Endothelial cell of umbilical vein (primary cell): ENCODE measurements around the gene FNBP1. TPM values are rescaled to one million over a fixed set of nuclear protein-coding genes. Genes with fewer than 3 reads are reported as not detected.

Experiments
- BruUV-seq: library from RNA; stranded (reverse); fragments of 400-500 nt; replicated peaks from 2 replicates; lab custom pipeline; 2021; lab: Mats Ljungman, UMichigan
- CTCF ChIA-PET: fragments of 300-600, 350-600 bp; sonication (Branson Sonifier 250); formaldehyde crosslinking; loops from one replicate; lab custom pipeline; 2021; ENCODE audit warnings: antibody characterized with exemption, inconsistent platforms; lab: Charles Lee
- POLR2A ChIA-PET: fragments of 300-600, 350-600 bp; sonication (Branson Sonifier 250); formaldehyde crosslinking; loops from one replicate; lab custom pipeline; 2021; ENCODE audit warnings: antibody characterized with exemption, inconsistent platforms; lab: Charles Lee
- DNase-seq: peaks from one replicate; pipeline ENCODE4 v3.0.0-alpha.2; 2011; ENCODE audit warnings: low read depth, low spot score
- FAIRE-seq: peaks from 2 replicates; lab custom pipeline; 2011; peaks lifted over from hg19 to GRCh38; lab: Jason Lieb, UNC
- H2AFZ ChIP-seq: 2 replicates; pipeline ENCODE4 v1.6.0; 2012; ENCODE audit warnings: low read depth, low read length, control low read depth, inconsistent platforms
- H3K27ac ChIP-seq: 2 replicates; pipeline ENCODE4 v1.5.1; 2011; ENCODE audit warnings: low read depth, mild to moderate bottlenecking, control low read depth, low read length, moderate library complexity; ENCODE audit not compliant: insufficient read depth
- H3K27me3 ChIP-seq, 2 experiments: 2 replicates each; pipeline versions ENCODE4 v1.6.0 to v1.6.1; 2011; ENCODE audit warnings: low read length in 2 of 2, mixed read lengths in 1 of 2; ENCODE audit not compliant: control insufficient read depth in 2 of 2, insufficient read depth in 2 of 2
- H3K36me3 ChIP-seq, 2 experiments: 2 replicates in 1 of 2; 3 replicates in 1 of 2; pipeline ENCODE4 v1.5.1; 2011; ENCODE audit warnings: low read length in 2 of 2, mild to moderate bottlenecking in 1 of 2, moderate library complexity in 1 of 2; ENCODE audit not compliant: control insufficient read depth in 2 of 2, insufficient read depth in 2 of 2; ENCODE audit errors: extremely low read depth in 1 of 2
- H3K4me1 ChIP-seq: 3 replicates; pipeline ENCODE4 v1.5.1; 2011; ENCODE audit warnings: mild to moderate bottlenecking, low read length; ENCODE audit not compliant: control insufficient read depth, insufficient read depth; ENCODE audit errors: extremely low read depth
- H3K4me2 ChIP-seq: 2 replicates; pipeline ENCODE4 v1.6.1; 2011; ENCODE audit warnings: low read length, control low read depth, mixed read lengths; ENCODE audit not compliant: insufficient read depth
- H3K4me3 ChIP-seq, 3 experiments: fragments of 200-600 bp in 1 of 3; sonication (generic), shearing (Covaris generic) in 1 of 3; replicated peaks in 1 of 3; 2 replicates each; pipeline ENCODE4 v1.5.1; 2011 to 2016; ENCODE audit warnings: control low read depth in 3 of 3, low read length in 3 of 3, mild to moderate bottlenecking in 2 of 3, inconsistent platforms in 1 of 3, low read depth in 1 of 3, moderate library complexity in 1 of 3; ENCODE audit not compliant: insufficient read depth in 1 of 3
- H3K79me2 ChIP-seq: 2 replicates; pipeline ENCODE4 v1.6.0; 2012; ENCODE audit warnings: low read length, inconsistent platforms; ENCODE audit not compliant: control insufficient read depth, insufficient read depth
- H3K9ac ChIP-seq: replicated peaks from 2 replicates; pipeline ENCODE3; 2011; ENCODE audit warnings: low read length, control low read depth; ENCODE audit not compliant: insufficient read depth; ENCODE audit errors: extremely low read depth
- H3K9me1 ChIP-seq: replicated peaks from 3 replicates; pipeline ENCODE4 v1.6.0; 2011; ENCODE audit warnings: mild to moderate bottlenecking, low read length; ENCODE audit not compliant: control insufficient read depth, insufficient read depth; ENCODE audit errors: extremely low read depth
- H3K9me3 ChIP-seq: replicated peaks from 2 replicates; pipeline ENCODE4 v1.5.1; 2012; ENCODE audit warnings: low read length, inconsistent platforms; ENCODE audit not compliant: control insufficient read depth, insufficient read depth
- H4K20me1 ChIP-seq: replicated peaks from 2 replicates; pipeline ENCODE3; 2011; ENCODE audit warnings: mild to moderate bottlenecking, low read length; ENCODE audit not compliant: control insufficient read depth, insufficient read depth; ENCODE audit errors: extremely low read depth
- EZH2 ChIP-seq: IDR thresholded peaks from 2 replicates; pipeline ENCODE4 v1.6.1; 2012; ENCODE audit warnings: borderline replicate concordance, low read depth, mild to moderate bottlenecking, moderate library complexity, low read length, inconsistent platforms; ENCODE audit not compliant: severe bottlenecking
- FOS ChIP-seq: IDR thresholded peaks from 2 replicates; pipeline ENCODE4 v1.6.1; 2011; ENCODE audit warnings: mild to moderate bottlenecking, low read length, moderate library complexity, borderline replicate concordance; ENCODE audit not compliant: insufficient read depth
- GATA2 ChIP-seq: IDR thresholded peaks from 2 replicates; pipeline ENCODE4 v1.7.0; 2011; ENCODE audit warnings: low read depth, mild to moderate bottlenecking, moderate library complexity, mixed read lengths, low read length; ENCODE audit not compliant: insufficient read length, insufficient read depth
- JUN ChIP-seq: IDR thresholded peaks from 2 replicates; pipeline ENCODE4 v1.6.1; 2011; ENCODE audit warnings: borderline replicate concordance, low read depth; ENCODE audit not compliant: insufficient read length, insufficient read depth
- MAX ChIP-seq: IDR thresholded peaks from 2 replicates; pipeline ENCODE4 v1.6.1; 2011; ENCODE audit not compliant: insufficient read depth, insufficient read length
- MYC ChIP-seq: IDR thresholded peaks from one replicate; pipeline ENCODE4 v1.6.1; 2011; ENCODE audit warnings: mild to moderate bottlenecking, low read depth, low read length
- POLR2A ChIP-seq: IDR thresholded peaks from 2 replicates; pipeline ENCODE4 v1.6.1; 2012; ENCODE audit warnings: low read depth, mild to moderate bottlenecking, control low read depth, low read length
- POLR2AphosphoS5 ChIP-seq: IDR thresholded peaks from 2 replicates; pipeline ENCODE4 v1.6.1; 2012; ENCODE audit warnings: low read depth, mild to moderate bottlenecking, control low read depth, low read length, moderate library complexity; ENCODE audit not compliant: insufficient read depth
- dilution Hi-C: fragments of 300-500 bp; cut with MboI; formaldehyde crosslinking; loops from one replicate; pipeline ENCODE4 v1.15.0; 2019; ENCODE audit warnings: low sequenced_read_pairs; ENCODE audit not compliant: extremely low pct_ligation_motif_present
- intact Hi-C: fragments of 100-400 bp; cut with micrococcal nuclease; formaldehyde crosslinking; loops from one replicate; pipeline ENCODE4 v1.10.0; 2022
- polyA plus RNA-seq, 4 experiments: library from polyadenylated mRNA; depleted of rRNA in 3 of 4; stranded (reverse) in 3 of 4; unstranded in 1 of 4; fragments of >200 nt; gene quantifications; 2 replicates each; pipeline versions ENCODE4 v1.2.1 to v1.2.3, GENCODE V29; 2011 to 2012; ENCODE audit warnings: missing spikeins in 1 of 4
- total RNA-seq: library from RNA; stranded (reverse); gene quantifications from 2 replicates; pipeline ENCODE4 v1.2.3, GENCODE V29; 2021
- TF ChIP-seq, protein P1 (sequence below), 2 donors: IDR thresholded peaks; 1 replicate in 1 of 2; 2 replicates in 1 of 2; pipeline ENCODE4 v1.5.1; 2011; ENCODE audit warnings: low read length in 2 of 2, mild to moderate bottlenecking in 2 of 2, moderate library complexity in 2 of 2, control low read depth in 1 of 2, inconsistent platforms in 1 of 2, low read depth in 1 of 2; ENCODE audit not compliant: insufficient read depth in 1 of 2; ENCODE audit errors: extremely low read depth in 1 of 2

FNBP1 gene
- total and polyA plus RNA-seq, 2 donors (not counting 3 experiments of a cell fraction or from before 2014, with no cell fraction given), result 10.9 to 43.9 TPM

- Histone ChIP-seq H3K4me1 (no peaks in the 10 kb centered on the region), H3K36me3 (peaks cover 0 to 11% of the 10 kb centered on the region in 2 experiments), H3K27me3 (no peaks in the 10 kb centered on the region), H3K4me3 (no peak overlapping the region), H3K27ac (no peak overlapping the region), H3K4me2 (no peak overlapping the region), H3K9me1 (no peaks in the 10 kb centered on the region), H2AFZ (no peak overlapping the region), H3K9me3 (no peaks in the 10 kb centered on the region), H4K20me1 (no peaks in the 10 kb centered on the region), H3K79me2 (no peaks in the 10 kb centered on the region), H3K9ac (no peak overlapping the region)
- ChIA-PET CTCF (interaction anchor here (1.4 kb wide), 1 partner anchor 10 kb away, joined by 4 read pairs; no protein-coding TSS in a partner anchor), POLR2A (no interaction called here)
- dilution Hi-C loops, result no loop called here
- intact Hi-C loops, result no loop called here
- no TSS peak for BruUV-seq
- DNase-seq (no peak), FAIRE-seq (no peak)
- TF ChIP-seq MAX, result no peak
- no peak for TF ChIP-seq JUN
- TF ChIP-seq FOS, result no peak
- no peak for TF ChIP-seq EZH2
- no peak for TF ChIP-seq POLR2A
- TF ChIP-seq, protein P1, sequence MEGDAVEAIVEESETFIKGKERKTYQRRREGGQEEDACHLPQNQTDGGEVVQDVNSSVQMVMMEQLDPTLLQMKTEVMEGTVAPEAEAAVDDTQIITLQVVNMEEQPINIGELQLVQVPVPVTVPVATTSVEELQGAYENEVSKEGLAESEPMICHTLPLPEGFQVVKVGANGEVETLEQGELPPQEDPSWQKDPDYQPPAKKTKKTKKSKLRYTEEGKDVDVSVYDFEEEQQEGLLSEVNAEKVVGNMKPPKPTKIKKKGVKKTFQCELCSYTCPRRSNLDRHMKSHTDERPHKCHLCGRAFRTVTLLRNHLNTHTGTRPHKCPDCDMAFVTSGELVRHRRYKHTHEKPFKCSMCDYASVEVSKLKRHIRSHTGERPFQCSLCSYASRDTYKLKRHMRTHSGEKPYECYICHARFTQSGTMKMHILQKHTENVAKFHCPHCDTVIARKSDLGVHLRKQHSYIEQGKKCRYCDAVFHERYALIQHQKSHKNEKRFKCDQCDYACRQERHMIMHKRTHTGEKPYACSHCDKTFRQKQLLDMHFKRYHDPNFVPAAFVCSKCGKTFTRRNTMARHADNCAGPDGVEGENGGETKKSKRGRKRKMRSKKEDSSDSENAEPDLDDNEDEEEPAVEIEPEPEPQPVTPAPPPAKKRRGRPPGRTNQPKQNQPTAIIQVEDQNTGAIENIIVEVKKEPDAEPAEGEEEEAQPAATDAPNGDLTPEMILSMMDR (IDR thresholded peaks at IDR 0.05; ENCODE audit: extremely low read depth in 1 of 2, insufficient read depth in 1 of 2, low read depth in 1 of 2, low read length in 2 of 2), result no peak
- TF ChIP-seq MYC, result no peak
- no peak for TF ChIP-seq GATA2
- TF ChIP-seq POLR2AphosphoS5, result no peak
Measured at GRCh38 chr9:129876815-129877214, 166.2 kb downstream of the FNBP1 start.
